ENCODE results near the gene TMCO6.

- TF ChIP-seq CEBPB (IDR thresholded peaks at IDR 0.05; ENCODE audit: low read depth, low read length): no peak
- TF ChIP-seq, protein P1, sequence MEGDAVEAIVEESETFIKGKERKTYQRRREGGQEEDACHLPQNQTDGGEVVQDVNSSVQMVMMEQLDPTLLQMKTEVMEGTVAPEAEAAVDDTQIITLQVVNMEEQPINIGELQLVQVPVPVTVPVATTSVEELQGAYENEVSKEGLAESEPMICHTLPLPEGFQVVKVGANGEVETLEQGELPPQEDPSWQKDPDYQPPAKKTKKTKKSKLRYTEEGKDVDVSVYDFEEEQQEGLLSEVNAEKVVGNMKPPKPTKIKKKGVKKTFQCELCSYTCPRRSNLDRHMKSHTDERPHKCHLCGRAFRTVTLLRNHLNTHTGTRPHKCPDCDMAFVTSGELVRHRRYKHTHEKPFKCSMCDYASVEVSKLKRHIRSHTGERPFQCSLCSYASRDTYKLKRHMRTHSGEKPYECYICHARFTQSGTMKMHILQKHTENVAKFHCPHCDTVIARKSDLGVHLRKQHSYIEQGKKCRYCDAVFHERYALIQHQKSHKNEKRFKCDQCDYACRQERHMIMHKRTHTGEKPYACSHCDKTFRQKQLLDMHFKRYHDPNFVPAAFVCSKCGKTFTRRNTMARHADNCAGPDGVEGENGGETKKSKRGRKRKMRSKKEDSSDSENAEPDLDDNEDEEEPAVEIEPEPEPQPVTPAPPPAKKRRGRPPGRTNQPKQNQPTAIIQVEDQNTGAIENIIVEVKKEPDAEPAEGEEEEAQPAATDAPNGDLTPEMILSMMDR (IDR thresholded peaks at IDR 0.05; ENCODE audit: control extremely low read depth in 1 of 3, insufficient read depth in 1 of 3, low read depth in 1 of 3, low read length in 3 of 3): no peak
- no peak for TF ChIP-seq ASH2L (IDR thresholded peaks at IDR 0.05; ENCODE audit: low read length)
- no peak for TF ChIP-seq RXRA (IDR thresholded peaks at IDR 0.05; ENCODE audit: insufficient read depth, low read depth, low read length)
- no peak for TF ChIP-seq YY1 (IDR thresholded peaks at IDR 0.05; ENCODE audit: low read depth, low read length)
- TF ChIP-seq POLR2A (IDR thresholded peaks at IDR 0.05; ENCODE audit: control extremely low read depth in 1 of 2, low read depth in 2 of 2, low read length in 2 of 2): no peak
These were observed 30.5 kb upstream of the TMCO6 start for GRCh38 chr5:140608722-140609121.

Data from H1 (cell line).